HG03060 (cell line): ENCODE measurements around the gene FBXO17.
"Not testable (repeated sequence)": the region's sequence is repeated elsewhere in the genome, so short reads cannot be mapped to it uniquely, and the experiment has no call there.

Experiments used
- ATAC-seq: cut with Tn5 transposase; IDR thresholded peaks from one replicate; pipeline ENCODE4 v1.9.1; 2021; ENCODE audit warnings: low read depth, moderate number of reproducible peaks; ENCODE audit not compliant: unreplicated experiment

Gene FBXO17

GRCh38 chr19:38980583-38981374 is 5.2 kb upstream of the FBXO17 start:
- no peak for ATAC-seq

- ATAC-seq, result no peak
Measured at GRCh38 chr19:38979812-38980211, 4.3 kb upstream of the FBXO17 start.

DNA sequence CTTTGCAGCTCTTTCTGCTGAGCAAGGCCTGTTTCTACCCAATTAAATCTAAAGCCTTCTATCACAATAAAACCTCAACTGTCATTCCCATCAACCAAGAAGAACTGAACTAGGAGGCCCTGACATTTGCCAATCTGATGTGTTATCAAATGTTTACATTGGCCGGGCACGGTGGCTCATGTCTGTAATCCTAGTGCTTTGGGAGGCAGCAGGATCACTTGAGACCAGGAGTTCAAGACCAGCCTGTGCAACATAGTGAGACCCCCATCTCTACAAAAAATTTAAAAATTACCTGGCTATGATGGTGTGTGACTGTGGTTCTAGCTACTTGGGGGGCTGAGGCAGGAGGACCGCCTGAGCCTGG is 2.8 kb upstream of the FBXO17 start:
- ATAC-seq, result no peak

DNA sequence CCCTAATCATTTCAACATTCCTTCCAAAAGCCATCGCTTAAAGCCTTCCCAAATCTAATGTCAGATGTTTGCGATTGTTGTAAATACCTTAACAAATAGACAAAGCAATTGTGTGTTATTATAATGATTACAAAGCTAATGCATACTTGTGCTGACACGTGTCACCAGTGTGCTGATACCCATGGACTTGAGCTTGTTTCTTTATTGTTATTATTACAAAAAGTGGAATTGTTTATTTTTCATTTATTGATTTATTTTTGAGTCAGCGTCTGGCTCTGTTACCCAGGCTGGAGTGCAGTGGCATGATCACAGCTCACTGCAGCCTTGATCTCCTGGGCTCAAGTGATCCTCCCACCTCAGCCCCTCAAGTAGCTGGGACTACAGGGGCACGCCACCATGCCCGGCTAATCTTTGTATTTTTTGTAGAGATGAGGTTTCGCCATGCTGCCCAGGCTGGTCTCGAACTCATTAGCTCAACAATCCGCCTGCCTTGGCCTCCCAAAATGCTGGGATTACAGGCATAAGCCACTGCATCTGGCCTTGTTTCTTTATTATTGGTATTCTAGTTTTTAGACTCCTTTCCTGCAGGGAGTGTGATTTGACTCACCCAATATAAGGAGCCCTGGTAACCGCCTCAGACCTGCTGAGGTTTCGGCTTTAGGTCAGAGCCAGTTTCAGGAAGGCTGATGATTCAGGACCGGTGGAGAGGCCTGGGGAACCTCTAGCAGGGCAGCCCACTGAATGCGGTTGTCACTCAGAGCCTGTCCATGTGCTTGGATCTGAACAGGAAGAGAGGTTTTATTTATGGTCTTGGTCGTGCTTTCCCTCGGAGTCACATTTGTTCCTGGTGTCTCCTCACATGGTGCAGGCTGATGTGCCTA is 2.1 kb upstream of the FBXO17 start:
- no peak for ATAC-seq

DNA sequence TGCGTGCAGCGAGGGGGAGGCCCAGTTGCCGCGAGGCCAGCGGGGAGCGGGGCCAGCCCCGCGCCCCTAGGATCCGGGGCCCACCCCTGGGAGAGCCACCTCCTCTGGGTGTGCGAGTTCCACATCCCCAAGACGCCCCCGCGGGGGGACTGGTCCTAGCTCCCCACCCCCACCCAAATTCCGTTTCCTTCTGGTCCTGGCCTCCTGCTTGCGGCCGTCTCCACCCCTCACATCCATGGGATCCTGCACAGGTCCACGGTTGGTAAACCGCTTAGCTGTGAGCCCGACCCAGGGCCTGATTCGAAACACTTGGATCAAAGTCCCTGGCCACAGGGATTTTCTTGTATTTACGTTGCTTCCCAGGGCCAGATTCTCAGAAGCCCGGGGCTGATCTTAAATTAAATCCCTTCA is 324 bp upstream of the FBXO17 start:
- ATAC-seq, result no peak

DNA sequence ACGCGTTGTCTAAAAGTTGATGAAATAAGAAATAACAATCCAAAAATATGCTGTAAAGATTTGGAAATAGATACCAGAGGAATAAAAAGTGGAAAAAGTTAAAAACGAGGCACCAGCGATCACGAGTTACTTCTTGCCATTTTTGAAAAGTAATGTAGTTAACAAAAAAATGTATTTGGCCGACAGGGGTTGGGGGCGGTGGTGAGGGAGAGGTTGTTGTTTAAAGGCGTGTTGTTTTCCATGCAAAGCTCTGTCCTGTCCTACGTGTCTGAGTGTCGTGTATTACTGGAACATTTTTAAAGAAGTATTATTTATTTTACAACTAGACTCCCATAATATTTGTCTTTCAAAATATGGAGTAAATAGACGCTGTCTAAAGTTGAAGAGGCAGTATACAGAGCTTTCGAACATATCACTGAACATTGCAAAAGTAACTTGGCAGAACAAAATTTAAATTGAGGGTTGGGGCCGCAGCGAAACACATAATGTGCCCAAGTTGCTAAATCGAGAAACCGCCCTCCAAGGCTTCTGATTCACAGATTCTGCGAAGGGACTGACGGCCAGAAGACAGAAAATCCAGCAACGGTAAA is 823 bp downstream of the FBXO17 start:
- ATAC-seq, result no peak

GRCh38 chr19:38971672-38972071 is 3.9 kb downstream of the FBXO17 start:
- ATAC-seq, result no peak

DNA sequence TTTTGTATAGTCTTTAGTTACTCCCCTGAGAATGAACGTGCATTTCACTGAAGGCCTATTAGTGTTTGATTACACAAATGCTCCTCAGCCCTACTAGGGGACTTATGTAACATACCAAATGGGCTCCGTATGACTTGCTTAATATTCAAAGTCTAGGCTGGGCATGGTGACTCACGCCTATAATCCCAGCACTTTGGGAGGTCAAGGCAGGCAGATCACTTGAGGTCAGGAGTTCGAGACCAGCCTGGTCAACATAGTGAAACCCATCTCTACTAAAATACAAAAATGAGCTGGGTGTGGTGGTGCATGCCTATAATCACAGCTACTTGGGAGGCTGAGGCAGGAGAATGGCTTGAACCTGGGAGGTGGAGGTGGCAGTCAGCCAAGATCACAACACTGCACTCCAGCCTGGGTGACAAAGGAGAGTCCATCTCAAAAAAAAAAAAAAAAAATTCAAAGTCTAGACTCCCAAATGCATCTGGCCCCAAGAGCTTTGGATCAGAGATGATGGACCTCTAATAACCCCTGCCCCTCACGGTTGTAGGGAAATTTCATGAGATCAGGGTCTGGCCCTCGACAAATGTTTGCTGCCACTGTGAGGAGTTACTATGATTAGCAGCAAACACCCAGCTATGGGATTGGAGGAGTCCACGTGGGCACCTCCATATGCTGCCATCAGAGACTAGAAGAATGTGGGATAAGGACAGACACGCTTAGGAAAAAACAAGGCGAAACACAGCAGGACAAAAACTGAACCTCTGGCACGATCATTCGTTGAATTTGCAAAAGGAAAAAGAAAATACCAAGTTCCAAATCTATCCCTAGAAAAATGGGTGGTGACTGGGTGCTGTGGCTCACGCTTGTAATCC is 4.6 kb downstream of the FBXO17 start:
- ATAC-seq, result no peak

DNA sequence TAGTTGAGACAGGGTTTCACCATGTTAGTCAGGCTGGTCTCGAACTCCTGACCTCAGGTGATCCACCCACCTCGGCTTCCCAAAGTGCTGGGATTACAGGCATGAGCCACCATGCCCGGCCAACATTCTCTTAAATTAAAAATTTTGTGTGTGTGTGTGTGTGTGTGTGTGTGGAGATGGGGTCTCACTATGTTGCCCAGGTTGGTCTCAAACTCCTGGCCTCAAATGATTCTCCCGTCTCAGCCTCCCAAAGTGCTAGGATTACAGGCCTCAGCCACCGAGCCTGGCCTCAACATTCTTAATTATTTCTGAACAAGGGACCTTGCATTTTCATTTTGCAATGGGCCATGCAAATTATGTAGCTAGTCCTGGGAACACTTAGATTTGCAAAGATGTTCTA is 9.4 kb downstream of the FBXO17 start:
- ATAC-seq, result not testable (repeated sequence)

GRCh38 chr19:38964738-38965137 is 10.8 kb downstream of the FBXO17 start:
- ATAC-seq, result no peak

DNA sequence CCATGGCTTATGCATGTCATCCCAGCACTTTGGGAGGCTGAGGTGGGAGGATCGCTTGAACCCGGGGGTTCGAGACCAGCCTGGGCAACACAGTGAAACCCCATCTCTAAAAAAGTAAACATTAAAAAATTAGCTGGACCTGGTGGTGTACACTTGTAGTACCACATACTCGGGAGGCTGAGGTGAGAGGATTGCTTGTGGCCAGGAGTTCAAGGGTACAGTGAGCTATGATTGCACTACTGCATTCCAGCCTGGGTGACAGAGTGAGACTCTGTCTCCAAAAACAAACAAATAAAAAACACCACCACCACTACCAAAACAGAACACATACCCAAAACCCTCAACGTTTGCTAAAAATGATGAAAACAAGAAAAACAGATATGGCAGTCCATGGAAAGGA is 15.9 kb downstream of the FBXO17 start:
- ATAC-seq, result no peak

GRCh38 chr19:38958301-38958700 is 17.2 kb downstream of the FBXO17 start:
- ATAC-seq, result no peak

DNA sequence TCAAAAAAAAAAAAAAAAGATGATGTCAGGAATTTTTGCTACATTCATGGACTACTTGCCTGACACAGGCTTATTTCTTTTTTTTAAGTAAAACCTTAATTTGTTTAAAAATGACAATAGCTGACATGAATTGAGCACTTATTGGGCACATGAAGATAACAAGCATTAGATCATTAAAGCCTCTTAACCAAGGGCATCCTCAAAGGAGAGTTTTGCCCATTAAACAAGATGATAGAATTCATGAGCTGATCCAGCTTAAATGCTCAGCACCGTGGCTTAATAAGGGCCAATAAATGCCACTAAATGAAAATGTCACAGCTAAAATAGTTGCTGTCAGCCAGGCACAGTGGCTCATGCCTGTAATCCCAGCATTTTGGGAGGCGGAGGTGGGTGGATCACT is 19.3 kb downstream of the FBXO17 start:
- ATAC-seq, result no peak

DNA sequence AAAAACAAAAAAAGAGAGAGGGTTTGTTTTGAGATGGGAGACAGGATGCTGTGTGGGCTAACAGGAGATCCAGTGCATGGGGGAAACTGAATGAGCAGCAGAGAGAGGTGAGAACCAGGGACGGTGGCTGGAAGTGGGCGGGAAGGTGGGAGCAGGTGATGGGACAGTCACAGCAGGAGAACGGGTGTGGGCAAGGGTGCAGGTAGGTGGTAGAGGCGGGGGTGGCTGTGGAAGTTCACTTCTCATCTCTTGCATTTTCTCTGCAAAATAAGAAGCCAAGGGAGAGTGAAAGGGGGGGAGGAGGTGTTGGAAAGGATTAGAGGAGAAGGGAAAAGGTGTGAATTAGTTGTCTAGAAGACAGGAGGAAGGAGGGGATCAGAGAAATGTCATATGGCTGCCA is 21.9 kb downstream of the FBXO17 start:
- no peak for ATAC-seq

DNA sequence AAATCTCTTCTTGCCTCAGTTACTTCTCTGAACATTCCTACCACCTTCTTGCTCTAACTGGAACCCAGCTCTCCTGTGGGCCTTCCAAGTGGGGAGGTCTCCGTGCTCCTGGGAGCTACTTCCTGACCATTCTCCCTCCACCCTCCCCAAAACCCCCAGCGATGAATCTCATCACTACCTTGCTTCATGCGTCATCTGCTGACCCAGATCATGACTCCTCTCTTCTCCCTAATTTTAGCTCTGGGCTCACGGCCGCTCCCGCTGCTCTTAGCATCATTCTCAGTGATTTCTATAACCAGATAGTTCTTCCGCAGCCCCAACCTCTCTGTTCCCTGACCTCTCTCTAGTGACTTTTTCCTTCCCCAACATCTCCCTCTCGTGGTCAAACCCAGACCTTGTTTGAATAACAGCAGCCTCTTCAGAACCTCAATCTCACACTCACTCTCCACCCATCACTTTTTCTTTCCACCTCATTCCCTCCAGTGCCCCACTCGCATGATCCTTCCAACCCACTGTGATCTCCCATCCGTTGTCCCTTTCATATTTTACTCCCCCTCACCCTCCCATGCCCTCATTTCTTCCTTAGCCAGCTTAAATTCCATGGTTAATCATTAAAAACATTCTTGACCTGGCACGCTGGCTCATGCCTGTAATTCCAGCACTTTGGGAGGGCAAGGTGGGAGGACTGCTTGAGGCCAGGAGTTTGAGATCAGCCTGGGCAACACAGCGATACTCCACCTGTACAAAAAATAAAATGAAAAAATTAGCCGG is 23.0 kb downstream of the FBXO17 start:
- ATAC-seq, result no peak

- no peak for ATAC-seq
Measured at GRCh38 chr19:38951187-38951586, 24.4 kb downstream of the FBXO17 start.

DNA sequence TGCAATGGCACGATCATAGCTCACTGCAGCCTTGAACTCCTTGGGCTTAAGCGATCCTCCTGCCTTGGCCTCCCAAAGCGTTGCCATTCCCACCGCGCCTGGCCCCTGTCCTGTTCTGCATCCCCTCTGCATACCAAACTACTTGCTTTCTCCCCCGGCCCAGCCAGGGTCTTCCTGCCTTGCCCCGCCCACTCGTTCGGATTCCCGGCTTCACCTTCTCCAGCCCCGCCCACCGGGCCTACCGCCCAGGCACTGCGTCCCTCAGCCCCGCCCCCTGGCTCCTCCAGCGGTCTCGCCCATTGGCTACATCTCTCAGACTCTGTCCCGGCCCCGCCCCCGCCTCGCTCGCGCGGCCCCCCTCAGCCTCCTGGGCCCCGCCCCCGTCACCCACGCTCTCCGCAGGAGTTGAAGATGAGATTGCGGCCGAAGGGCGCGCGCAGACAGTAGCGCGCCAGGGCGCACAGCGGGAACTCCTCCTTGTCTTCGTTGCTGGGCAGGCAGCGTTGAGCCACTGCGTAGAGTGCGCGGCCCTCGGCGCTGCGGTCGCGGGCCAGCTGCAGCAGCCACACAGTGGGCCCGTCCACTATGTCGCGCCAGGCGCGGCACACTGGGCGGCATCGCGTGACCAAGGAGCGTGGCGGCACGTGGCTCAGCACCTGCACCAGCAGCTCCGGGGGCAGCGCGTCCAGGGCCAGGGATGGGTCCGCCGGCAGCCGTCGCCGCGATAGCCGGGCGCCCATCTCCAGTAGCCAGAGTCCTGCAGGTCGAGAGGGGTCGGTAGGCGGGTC is 25.8 kb downstream of the FBXO17 start:
- ATAC-seq, result no peak

DNA sequence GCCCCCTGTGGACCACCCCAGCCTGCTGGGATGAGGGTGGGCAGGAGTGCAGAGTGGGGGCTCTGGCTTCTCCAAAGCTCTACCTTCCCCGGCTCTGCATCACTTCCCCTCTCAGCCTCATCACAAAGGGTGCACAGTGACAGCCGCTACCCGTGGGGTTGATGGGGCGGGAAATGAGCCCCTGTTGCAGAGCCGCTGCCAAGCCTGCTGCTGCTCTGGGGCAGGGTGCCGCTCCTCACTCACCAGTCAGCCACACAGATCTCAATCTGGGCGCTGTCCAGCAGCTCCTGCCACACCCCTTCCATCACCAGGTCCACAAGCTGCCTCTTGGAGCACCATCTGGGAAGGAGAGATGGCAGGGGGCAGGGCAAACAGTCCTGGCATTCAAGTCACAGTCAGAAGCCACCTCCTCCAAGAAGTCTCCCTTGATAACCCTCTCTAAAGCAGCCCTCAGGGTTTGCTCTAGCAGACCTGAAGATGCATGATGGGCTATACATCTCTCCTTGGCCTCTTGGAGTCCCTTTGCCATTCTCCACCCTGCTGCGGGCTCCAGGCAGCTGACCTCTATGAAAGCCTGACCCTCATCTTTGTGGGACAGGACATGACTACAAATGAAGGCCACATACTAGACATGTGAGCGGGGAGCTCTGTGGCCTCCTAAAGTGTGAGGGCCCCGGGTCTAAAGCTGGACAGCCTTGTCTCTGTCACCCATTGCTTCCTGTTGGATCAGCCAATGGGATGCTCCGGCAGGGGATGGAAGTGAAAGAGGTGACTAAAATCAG is 29.1 kb downstream of the FBXO17 start:
- ATAC-seq, result no peak
